ENCODE measurements around the gene GFRA1.

Gene GFRA1, protein sequence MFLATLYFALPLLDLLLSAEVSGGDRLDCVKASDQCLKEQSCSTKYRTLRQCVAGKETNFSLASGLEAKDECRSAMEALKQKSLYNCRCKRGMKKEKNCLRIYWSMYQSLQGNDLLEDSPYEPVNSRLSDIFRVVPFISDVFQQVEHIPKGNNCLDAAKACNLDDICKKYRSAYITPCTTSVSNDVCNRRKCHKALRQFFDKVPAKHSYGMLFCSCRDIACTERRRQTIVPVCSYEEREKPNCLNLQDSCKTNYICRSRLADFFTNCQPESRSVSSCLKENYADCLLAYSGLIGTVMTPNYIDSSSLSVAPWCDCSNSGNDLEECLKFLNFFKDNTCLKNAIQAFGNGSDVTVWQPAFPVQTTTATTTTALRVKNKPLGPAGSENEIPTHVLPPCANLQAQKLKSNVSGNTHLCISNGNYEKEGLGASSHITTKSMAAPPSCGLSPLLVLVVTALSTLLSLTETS

DNA sequence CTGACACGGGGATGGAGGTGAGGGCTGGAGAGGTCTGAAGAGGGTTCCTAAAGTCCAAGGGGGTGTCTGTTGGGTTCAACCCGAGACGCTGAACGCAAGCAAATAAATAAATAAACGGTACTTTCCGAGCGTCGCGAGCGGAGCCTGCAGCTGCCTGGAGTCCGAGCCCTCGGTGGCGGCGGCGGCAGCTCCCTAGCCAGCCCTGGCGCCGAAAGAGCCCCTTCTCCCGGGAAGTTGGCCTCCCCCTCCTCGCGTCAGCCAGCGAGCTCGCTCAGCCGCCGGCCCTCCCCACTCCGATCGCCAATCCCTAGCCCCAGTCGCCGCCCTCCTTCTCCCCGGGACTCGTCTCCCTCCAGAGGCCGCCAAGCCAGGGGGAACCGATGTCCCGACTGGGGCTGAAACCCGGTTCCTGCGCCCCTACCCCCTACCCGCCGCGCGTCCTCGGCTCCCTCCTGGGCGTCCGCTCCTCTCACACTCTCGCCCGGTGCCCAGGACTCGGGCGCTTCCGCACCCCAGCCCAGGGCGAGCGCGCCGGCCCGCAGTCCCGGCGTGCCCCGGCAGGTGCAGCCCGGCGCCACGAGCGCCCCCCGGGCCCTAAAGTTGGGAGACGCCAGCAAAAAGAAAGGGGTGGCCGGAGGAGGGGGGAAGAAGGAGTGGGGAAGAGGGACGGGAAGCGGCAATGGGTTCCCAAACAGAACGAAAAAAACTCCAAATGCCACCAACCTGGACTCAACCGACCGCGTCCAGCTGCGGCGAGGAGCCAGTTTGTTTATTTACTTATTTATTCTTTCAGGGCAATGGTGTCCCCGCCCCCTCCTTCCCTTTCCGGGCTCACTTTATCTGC lies at the start of gene GFRA1:
GFRA1 (minus strand) TSS at position 767 of the 844 bp plus-strand sequence. CDS start 1,177 bp downstream, outside the sequence.
- DNase-seq, result peak; percentile 2

DNA sequence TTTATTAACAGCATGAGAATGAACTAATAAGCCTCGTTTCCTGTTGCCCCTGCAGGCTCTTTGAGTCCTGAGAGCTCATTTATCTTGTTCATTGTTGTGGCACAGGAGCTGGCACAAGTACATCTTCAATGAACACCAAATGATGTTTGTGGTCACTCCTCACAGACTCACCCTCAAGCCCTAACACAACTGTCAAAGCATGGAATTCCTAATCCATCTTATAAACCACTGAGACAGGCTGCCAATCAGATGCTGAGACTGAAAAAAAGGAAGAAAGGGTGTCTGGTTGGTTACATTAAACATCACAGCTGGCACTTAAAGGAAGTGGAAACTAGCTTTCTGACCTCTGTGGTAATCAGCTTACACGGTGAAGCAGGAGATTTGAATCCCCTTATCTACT lies 43.5 kb upstream of the GFRA1 start:
- DNase-seq, result no peak

- DNase-seq, result no peak
These were observed 39.5 kb upstream of the GFRA1 start for GRCh38 chr10:116312548-116312947.

- DNase-seq, result no peak
These were observed 38.9 kb upstream of the GFRA1 start for GRCh38 chr10:116311706-116312490.

DNA sequence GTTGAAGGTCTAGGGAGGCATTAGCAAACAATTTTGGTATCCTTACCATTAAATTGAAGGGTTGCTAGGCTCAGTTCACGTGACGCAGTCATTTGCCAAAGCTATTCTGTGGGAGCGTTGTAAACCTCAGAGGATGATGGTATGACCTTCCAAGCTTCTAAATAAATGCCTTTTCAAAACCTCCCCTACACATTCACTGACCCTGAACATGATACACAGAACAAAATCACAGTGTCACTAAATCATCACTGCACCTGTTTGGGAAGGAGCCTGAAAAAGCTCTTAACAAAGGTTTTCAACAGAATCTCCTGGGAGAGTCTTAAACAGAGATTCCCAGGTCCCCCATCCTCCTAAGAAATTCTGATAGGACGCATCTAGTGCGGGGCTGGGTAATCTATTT lies 38.0 kb upstream of the GFRA1 start:
- DNase-seq, result no peak

GRCh38 chr10:116307455-116307854 lies 34.4 kb upstream of the GFRA1 start:
- no peak for DNase-seq

DNA sequence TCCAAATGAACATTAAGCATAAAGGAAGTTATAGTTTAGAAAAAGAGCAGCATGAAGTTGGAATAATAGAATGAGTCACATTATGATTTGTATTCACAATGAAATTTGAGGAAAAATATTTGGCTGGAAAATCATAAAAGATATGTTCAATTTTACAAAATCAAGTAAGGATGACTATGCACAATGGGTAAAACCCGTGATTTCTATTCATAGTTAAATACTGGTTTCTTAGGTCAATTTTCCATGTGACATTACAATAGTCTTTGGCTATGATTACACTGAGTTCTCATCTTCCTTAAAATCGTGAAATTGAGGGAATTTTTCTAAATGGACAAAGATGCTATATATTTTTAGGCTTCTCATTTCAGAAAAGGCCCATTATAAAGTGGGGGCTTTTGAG lies 33.8 kb upstream of the GFRA1 start:
- no peak for DNase-seq

- no peak for DNase-seq
These were observed 31.9 kb upstream of the GFRA1 start for GRCh38 chr10:116304923-116305322.

DNA sequence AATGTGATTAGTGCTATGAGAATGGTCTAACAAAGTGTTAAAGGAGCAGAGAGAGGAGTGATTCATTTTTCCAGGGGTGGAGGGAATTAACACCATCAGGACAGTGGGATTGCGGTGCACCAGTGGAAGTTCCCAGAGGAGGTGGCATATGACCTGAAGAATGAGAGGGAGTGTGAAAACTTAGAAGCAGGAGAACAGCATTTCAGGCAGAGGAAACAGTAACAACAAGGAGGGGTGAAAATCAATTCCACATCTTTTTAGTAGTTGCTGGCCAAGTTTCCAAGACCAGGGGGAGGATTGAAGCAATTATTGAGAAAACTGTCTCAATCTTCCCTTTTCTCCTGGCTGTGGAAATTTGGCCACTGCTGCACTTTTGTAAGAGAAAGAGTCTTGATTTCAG lies 27.5 kb upstream of the GFRA1 start:
- no peak for DNase-seq

- DNase-seq, result no peak
These were observed 25.6 kb upstream of the GFRA1 start for GRCh38 chr10:116298586-116298985.

DNA sequence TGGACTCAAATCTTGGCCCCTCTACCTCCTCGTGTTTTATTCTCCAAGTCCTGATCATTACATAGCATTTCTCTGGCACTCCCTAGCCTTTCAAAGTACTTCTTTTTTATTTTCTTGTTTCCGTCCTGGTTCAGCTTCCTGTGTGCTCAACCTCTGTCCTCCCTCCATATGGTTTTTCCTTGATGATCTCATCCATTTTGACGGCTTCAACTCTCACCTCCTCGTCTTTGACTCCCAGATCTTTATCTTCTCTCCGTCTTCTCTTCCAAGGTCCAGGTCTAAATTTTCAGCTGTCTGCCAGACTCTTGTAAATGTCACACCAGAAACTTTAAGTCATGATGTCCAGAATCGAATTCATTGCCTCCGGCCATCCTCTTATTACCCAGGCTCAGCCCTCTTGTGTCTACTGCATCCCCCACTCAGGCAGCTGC lies 23.3 kb upstream of the GFRA1 start:
- DNase-seq, result no peak

- DNase-seq, result no peak
These were observed 19.5 kb upstream of the GFRA1 start for GRCh38 chr10:116292493-116292892.

DNA sequence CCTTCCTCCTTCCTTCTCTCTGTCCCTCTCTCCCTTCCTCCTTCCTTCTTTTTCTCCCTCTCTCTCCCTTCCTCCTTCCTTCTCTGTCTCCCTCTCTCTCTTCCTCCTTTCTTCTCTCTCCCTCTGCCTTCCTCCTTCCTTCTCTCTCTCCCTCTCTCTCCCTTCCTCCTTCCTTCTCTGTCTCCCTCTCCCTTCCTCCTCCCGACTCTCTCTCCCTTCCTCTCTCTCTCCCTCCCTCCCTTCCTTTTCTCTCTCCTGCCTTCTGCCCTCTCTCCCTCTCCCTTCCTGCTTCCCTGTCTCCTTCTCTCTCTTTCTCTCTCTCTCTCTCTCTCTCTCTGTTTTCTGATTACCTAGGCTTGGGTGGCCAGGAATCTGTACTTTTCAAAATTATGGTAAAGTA lies 16.6 kb upstream of the GFRA1 start:
- no peak for DNase-seq

DNA sequence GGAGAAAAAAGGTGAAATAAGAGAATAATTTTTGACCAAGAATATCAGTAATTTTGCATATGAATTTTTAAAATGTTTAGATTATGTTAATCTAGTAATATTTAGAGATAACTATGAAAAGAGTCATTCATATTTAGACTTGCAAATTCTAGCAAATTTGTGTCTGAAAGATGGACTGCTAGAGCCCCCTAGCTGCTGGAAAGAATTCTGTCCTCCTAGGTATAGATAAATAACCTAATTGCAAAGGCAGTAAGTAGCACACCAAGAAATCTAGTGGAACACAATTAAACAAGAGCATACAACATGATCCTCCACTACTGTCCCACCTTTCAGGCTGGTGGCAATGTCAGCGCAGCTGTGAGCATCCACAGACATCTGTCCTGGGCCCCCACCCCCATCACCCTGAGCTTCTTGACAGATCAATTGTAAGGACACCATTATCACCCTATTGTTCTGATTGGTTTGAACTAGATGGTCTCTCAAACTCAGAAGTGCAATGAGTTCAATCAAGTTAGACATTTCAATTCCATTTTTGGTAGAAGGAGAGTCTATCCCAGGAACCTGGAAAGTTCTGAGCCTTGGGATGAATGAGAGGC lies 15.0 kb upstream of the GFRA1 start:
- DNase-seq, result no peak

DNA sequence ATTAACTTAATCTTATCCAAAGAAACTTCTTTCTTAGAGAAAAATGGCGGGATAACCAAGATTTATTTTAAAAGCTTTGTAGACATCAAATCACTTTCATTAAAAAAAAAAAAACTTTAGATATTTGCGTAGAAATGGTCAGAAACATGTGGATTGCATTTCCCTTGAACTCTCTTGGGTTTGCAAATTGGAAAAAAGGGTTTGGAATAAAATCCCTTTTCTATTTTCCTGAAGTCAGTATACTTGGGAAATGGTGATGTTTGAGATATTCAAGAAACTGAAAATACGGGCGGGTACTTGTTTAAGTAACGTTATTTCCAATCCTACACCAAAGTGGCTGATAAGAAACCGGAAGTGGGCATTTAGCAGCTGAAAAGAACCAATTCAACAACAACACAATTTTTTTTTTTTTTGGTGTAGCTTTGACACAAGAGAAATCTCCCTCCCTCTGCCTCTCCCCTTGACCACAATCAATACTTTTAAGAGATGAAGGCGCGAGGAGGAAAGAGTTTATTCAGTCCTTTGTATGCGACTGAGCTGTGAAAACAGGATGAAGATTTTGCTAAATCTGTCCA lies 13.7 kb upstream of the GFRA1 start:
- no peak for DNase-seq

DNA sequence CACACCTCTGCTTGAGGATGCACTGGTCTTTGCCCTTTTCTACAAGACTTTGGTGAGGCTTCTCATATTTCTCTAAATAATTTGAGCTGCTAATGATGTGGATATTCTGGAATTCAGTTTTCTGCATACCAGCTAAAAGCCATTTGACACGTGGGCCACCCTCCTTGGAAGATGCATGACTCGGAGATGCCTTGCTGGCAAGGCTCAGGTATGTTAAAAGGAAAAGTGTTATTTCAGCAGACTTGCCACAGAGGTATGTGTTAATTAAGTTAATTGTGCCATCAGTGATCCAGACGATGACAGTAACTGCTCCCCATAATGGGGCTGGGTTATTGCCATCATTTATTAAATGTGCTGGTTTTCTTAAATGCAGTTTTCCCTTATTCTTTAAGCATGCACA lies 8.8 kb upstream of the GFRA1 start:
- DNase-seq, result no peak

GRCh38 chr10:116278846-116279245 lies 5.8 kb upstream of the GFRA1 start:
- DNase-seq, result no peak

GRCh38 chr10:116276981-116277380 lies 4.0 kb upstream of the GFRA1 start:
- no peak for DNase-seq

GRCh38 chr10:116274064-116274904 lies 1.3 kb upstream of the GFRA1 start:
- DNase-seq, result peak; percentile 88

DNA sequence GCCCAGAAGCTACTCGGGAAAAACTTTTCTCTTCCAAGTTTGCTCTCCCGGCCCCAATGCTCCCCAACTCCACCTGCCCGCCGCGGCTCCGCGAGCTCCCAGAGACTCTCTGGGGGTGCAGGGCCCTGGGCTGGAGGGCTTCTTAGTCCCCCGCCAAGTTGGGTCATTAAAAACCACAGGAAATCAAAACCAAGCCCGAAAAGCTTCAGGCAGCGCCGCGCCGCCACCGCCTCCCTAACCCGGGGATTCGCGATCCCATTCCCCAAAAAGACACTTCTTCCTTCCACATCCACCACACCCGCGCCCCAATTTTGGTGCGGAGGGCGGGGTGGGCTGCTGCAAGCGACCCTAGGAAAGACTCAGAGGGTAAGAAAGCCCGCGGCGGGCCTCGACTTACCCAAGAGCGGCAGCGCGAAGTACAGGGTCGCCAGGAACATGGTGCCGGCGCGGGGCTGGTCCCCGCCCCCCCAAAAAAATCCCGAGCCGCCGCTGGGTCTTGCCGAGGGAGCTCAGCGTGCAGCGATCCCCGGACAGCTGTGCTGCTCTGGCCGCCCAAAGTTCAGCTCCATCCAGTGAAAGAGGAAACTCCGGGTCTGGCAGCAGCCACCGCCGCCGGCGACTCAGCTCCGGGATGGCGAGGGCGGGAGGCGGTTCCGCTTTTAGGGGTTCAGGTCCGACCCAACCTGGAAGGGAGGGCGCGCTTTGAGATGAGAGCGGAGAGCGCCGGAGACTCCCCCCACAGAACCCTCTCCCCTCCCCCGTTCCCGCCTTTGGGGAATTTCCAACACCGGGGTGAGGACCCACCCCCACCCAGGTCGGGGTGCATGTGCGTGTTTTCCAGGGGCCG lies 1.2 kb downstream of the GFRA1 start:
- no peak for DNase-seq

All from DMS 273 treated with DMSO at 0.1 percent for 48 hours (cell line).